ENCODE results near the gene ERF.

The ERF gene

DNA sequence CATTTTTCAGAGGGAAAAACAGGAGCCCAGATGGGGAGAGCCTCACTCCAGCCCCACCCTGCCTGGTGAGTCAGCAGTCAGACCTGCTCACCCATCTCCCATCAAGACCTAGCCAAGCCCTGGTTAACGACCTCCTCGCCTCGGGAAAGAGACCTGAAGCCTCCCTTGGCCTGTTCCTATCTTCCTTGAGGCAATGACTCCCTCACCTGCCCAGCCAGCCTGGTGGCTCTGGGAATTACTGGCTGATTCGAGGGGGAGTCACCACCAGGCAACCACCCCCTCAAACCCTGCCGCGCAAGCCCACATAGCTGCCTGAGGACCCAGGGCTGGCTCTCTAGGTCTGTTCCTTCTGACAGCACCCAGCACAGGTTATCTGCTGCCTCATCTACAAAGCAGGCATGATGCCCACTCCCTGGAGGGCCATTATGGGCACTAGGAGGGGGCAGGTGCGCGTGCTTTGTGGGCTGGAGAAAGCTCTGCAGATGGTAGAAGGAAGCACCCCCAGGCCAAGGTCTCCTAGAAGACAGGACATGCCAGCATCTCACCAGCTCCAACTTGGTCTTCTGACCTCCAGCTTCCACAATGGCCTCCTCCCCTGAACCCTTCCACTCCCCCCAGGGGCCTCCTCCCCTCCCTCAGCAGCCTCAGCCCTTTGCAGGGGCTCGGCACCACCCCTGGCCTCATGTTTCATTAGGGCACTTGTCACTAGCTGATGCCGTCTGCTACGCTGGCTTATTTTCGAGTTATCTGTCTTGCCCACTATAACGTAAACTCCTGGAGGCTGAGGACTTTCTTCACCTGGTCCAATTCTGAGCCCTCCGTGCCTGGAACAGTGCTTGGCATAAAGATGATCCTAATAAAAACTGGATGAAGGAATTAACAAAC is 47.8 kb downstream of the ERF start:
- H3K27ac ChIP-seq: peak overlapping the region; percentile 58

GRCh38 chr19:42204664-42205063 is 50.3 kb downstream of the ERF start:
- H3K36me3 ChIP-seq (replicated peaks): peaks cover 54% of the 10 kb centered on the region
- TF ChIP-seq, protein P1, sequence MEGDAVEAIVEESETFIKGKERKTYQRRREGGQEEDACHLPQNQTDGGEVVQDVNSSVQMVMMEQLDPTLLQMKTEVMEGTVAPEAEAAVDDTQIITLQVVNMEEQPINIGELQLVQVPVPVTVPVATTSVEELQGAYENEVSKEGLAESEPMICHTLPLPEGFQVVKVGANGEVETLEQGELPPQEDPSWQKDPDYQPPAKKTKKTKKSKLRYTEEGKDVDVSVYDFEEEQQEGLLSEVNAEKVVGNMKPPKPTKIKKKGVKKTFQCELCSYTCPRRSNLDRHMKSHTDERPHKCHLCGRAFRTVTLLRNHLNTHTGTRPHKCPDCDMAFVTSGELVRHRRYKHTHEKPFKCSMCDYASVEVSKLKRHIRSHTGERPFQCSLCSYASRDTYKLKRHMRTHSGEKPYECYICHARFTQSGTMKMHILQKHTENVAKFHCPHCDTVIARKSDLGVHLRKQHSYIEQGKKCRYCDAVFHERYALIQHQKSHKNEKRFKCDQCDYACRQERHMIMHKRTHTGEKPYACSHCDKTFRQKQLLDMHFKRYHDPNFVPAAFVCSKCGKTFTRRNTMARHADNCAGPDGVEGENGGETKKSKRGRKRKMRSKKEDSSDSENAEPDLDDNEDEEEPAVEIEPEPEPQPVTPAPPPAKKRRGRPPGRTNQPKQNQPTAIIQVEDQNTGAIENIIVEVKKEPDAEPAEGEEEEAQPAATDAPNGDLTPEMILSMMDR (IDR thresholded peaks at IDR 0.05; ENCODE audit: low read depth, low read length, missing control alignments): no peak
- H3K27ac ChIP-seq: no peak overlapping the region
- H3K4me3 ChIP-seq (ENCODE audit: low read depth, low read length): no peak overlapping the region
- in situ Hi-C loops (cut with HindIII; ENCODE audit: low pct_ligation_motif_present, low sequenced_read_pairs): no loop called here
- no peak for DNase-seq
- no peaks in the 10 kb centered on the region for H3K27me3 ChIP-seq (replicated peaks)

More for the DNA sequence above, 47.8 kb downstream of the ERF start:
- H3K36me3 ChIP-seq (replicated peaks): peaks cover 44% of the 10 kb centered on the region
- TF ChIP-seq, protein P1 (IDR thresholded peaks at IDR 0.05; ENCODE audit: low read depth, low read length, missing control alignments): no peak
- H3K27me3 ChIP-seq (replicated peaks): no peaks in the 10 kb centered on the region
- DNase-seq: peak; percentile 22
- in situ Hi-C loops (cut with HindIII; ENCODE audit: low pct_ligation_motif_present, low sequenced_read_pairs): no loop called here
- H3K4me3 ChIP-seq (ENCODE audit: low read depth, low read length): no peak overlapping the region

DNA sequence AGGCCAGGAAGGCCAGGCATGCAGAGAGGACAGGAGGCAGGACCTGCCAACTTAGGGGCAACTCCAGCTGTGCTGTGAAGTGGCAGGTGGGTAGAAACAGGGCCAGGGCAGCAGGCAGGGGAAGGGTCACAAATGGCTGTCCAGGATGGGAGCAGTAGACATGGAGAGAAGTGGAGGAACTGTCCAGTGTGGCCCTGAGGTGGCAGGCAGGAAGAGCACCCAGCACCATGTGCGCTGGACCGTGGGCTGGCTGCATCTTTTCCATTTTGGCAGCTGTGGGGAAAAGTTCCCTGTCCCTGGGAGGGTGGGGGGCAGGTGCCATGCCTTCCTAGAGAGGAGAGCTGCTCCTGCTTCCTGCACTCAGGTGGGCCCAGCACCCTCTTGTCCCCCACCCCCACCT is 51.2 kb downstream of the ERF start:
- Histone ChIP-seq H3K4me3 (ENCODE audit: low read depth, low read length) (no peak overlapping the region), H3K27me3 (replicated peaks) (no peaks in the 10 kb centered on the region), H3K36me3 (replicated peaks) (peaks cover 54% of the 10 kb centered on the region), H3K27ac (no peak overlapping the region)
- TF ChIP-seq, protein P1 (IDR thresholded peaks at IDR 0.05; ENCODE audit: low read depth, low read length, missing control alignments): no peak
- in situ Hi-C loops (cut with HindIII; ENCODE audit: low pct_ligation_motif_present, low sequenced_read_pairs): no loop called here
- DNase-seq: no peak

GRCh38 chr19:42202290-42202880 is 52.5 kb downstream of the ERF start:
- no peak overlapping the region for H3K4me3 ChIP-seq (ENCODE audit: low read depth, low read length)
- peaks cover 63% of the 10 kb centered on the region for H3K36me3 ChIP-seq (replicated peaks)
- H3K27me3 ChIP-seq (replicated peaks): no peaks in the 10 kb centered on the region
- TF ChIP-seq, protein P1 (IDR thresholded peaks at IDR 0.05; ENCODE audit: low read depth, low read length, missing control alignments): no peak
- H3K27ac ChIP-seq: no peak overlapping the region
- DNase-seq: no peak
- in situ Hi-C loops (cut with HindIII; ENCODE audit: low pct_ligation_motif_present, low sequenced_read_pairs): no loop called here

DNA sequence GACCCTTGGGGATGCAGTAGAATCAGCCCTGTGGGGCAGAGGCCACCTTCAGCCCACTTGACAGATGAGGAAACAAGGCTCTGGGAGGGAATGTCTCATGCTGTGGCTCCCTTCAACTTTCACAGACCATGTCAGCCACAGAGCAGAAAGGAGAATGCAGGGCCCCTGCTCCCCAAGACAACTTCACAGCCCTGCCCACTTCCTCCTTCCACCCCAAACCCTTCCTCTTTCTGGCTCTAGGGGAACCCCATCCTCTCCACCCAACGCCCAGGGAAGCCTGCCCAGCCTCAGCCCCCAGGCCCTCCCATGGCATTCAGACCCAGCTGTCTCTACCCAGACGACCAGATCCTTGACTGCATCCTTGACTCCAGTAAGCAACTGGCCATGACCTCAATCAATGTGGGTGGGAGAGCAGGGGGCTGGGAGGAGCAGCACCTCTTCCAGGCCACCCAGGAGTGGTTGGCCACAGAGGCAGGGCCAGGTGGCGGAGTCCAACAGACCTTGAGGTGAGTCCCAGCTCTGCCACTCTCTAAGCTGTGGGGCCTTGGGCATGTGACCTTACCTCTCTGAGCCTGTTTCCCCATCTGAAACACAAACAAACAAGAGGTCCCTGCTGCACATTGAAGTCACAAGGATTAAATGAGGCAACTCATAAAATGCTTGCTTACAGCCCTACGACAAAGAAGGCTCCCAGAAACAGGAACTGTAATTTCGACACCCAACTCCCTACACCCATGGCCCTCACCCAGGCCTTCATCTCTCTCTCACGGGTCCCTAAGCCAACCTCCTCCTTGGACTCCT is 53.2 kb downstream of the ERF start:
- no peak for DNase-seq
- Histone ChIP-seq H3K36me3 (replicated peaks) (peaks cover 68% of the 10 kb centered on the region), H3K27me3 (replicated peaks) (no peaks in the 10 kb centered on the region), H3K27ac (no peak overlapping the region), H3K4me3 (ENCODE audit: low read depth, low read length) (no peak overlapping the region)
- TF ChIP-seq, protein P1 (IDR thresholded peaks at IDR 0.05; ENCODE audit: low read depth, low read length, missing control alignments): no peak
- in situ Hi-C loops (cut with HindIII; ENCODE audit: low pct_ligation_motif_present, low sequenced_read_pairs): no loop called here

Data from brain microvascular endothelial cell (primary cell).